ENCODE measurements around the gene ST7. TPM values are rescaled to one million over a fixed set of nuclear protein-coding genes. Genes with fewer than 3 reads are reported as not detected.

Gene ST7
- total and polyA plus RNA-seq, 2 experiments from 2014 or later: 9.9 to 18.3 TPM

DNA sequence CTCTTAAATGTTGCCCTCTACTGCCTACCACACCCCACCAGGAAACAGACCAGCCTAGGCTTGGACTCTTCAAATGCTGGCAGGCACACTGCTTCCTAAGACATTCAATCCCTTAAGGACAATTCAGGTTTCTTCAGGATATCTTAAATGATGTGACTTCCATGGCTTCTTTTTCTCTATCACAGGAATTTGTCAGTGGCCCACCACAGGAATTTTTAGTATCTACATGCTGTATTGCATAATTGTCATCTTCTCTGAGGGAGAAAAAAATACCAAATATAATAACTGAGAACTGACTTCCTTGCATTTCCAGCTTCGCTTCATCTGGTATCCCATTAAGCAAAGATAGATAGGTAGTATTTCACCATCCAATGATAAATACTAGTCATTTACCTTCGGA is 240.3 kb downstream of the ST7 start:
- no peaks in the 10 kb centered on the region for H3K79me2 ChIP-seq (replicated peaks; ENCODE audit: insufficient read depth)
- no peak overlapping the region for H3K4me3 ChIP-seq
- H4K20me1 ChIP-seq (replicated peaks; ENCODE audit: insufficient read depth): no peaks in the 10 kb centered on the region
- no peak overlapping the region for H3K27ac ChIP-seq (ENCODE audit: low read depth)
- no peak overlapping the region for H3K4me3 Mint-ChIP-seq
- H3K27me3 Mint-ChIP-seq (ENCODE audit: insufficient read depth, low read depth, poor library complexity): no peaks in the 10 kb centered on the region
- no peak overlapping the region for H3K27ac Mint-ChIP-seq
- H3K4me1 ChIP-seq (ENCODE audit: insufficient read depth): no peaks in the 10 kb centered on the region; the same call in 1 of the 2 replicates
- no peaks in the 10 kb centered on the region for H3K27me3 ChIP-seq (ENCODE audit: insufficient read depth)
- H3K4me1 Mint-ChIP-seq: peaks cover 7% of the 10 kb centered on the region
- H3K36me3 ChIP-seq (ENCODE audit: insufficient read depth): no peaks in the 10 kb centered on the region
- no peaks in the 10 kb centered on the region for H3F3A ChIP-seq (replicated peaks; ENCODE audit: low read depth)
- H2AFZ ChIP-seq: no peak overlapping the region
- no peak overlapping the region for H3K4me2 ChIP-seq
- ATAC-seq: no peak
- TF ChIP-seq, protein P1, sequence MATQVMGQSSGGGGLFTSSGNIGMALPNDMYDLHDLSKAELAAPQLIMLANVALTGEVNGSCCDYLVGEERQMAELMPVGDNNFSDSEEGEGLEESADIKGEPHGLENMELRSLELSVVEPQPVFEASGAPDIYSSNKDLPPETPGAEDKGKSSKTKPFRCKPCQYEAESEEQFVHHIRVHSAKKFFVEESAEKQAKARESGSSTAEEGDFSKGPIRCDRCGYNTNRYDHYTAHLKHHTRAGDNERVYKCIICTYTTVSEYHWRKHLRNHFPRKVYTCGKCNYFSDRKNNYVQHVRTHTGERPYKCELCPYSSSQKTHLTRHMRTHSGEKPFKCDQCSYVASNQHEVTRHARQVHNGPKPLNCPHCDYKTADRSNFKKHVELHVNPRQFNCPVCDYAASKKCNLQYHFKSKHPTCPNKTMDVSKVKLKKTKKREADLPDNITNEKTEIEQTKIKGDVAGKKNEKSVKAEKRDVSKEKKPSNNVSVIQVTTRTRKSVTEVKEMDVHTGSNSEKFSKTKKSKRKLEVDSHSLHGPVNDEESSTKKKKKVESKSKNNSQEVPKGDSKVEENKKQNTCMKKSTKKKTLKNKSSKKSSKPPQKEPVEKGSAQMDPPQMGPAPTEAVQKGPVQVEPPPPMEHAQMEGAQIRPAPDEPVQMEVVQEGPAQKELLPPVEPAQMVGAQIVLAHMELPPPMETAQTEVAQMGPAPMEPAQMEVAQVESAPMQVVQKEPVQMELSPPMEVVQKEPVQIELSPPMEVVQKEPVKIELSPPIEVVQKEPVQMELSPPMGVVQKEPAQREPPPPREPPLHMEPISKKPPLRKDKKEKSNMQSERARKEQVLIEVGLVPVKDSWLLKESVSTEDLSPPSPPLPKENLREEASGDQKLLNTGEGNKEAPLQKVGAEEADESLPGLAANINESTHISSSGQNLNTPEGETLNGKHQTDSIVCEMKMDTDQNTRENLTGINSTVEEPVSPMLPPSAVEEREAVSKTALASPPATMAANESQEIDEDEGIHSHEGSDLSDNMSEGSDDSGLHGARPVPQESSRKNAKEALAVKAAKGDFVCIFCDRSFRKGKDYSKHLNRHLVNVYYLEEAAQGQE (IDR thresholded peaks at IDR 0.05; ENCODE audit: unreplicated experiment): no peak
- no peak for TF ChIP-seq EZH2phosphoT487 (IDR thresholded peaks at IDR 0.05; ENCODE audit: unreplicated experiment)
- TF ChIP-seq EZH2 (IDR thresholded peaks at IDR 0.05; ENCODE audit: low read depth, unreplicated experiment): no peak
- no peak for TF ChIP-seq POLR2AphosphoS5 (IDR thresholded peaks at IDR 0.05; ENCODE audit: low read depth)
- no peak for TF ChIP-seq ZNF114 (CRISPR knock-in tag; IDR thresholded peaks at IDR 0.05)
- TF ChIP-seq ZNF331 (CRISPR knock-in tag; IDR thresholded peaks at IDR 0.05; ENCODE audit: low read depth): no peak
- no peak for TF ChIP-seq STAT1 (IDR thresholded peaks at IDR 0.05; ENCODE audit: unreplicated experiment)
- TF ChIP-seq NANOG (IDR thresholded peaks at IDR 0.05; ENCODE audit: borderline replicate concordance): no peak
- TF ChIP-seq, protein P2, sequence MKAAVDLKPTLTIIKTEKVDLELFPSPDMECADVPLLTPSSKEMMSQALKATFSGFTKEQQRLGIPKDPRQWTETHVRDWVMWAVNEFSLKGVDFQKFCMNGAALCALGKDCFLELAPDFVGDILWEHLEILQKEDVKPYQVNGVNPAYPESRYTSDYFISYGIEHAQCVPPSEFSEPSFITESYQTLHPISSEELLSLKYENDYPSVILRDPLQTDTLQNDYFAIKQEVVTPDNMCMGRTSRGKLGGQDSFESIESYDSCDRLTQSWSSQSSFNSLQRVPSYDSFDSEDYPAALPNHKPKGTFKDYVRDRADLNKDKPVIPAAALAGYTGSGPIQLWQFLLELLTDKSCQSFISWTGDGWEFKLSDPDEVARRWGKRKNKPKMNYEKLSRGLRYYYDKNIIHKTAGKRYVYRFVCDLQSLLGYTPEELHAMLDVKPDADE (IDR thresholded peaks at IDR 0.05): no peak
- H3K36me3 Mint-ChIP-seq (ENCODE audit: low read depth): no peaks in the 10 kb centered on the region
- no peak for DNase-seq (ENCODE audit: low spot score)
- H3K9me2 ChIP-seq (ENCODE audit: insufficient read depth): no peaks in the 10 kb centered on the region
- no peaks in the 10 kb centered on the region for H3K9me3 Mint-ChIP-seq

DNA sequence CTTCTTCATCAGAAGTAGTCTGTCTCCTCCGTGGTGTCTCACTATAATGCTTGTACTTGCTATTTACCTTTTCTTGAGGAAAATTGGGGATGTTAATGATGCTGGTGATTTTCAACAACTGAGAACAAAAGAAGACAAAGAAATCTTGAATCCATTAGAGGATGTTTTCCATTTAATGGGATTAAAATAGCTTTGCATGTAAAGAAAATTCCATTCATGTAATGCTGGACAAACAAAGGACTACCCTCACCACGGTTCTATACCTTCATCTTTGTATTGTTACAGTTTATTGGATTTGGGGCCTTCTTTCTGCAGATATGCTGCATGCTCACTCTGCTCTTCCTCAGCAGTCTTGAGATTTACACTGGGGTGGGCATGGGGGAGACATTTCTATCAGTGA is 241.1 kb downstream of the ST7 start:
- H3K9me2 ChIP-seq (ENCODE audit: insufficient read depth): no peaks in the 10 kb centered on the region
- no peak overlapping the region for H3K4me3 ChIP-seq
- H3K4me1 Mint-ChIP-seq: peaks cover 7% of the 10 kb centered on the region
- H3F3A ChIP-seq (replicated peaks; ENCODE audit: low read depth): no peaks in the 10 kb centered on the region
- no peaks in the 10 kb centered on the region; the same call in 1 of the 2 replicates for H3K4me1 ChIP-seq (ENCODE audit: insufficient read depth)
- H3K36me3 Mint-ChIP-seq (ENCODE audit: low read depth): no peaks in the 10 kb centered on the region
- H3K27me3 ChIP-seq (ENCODE audit: insufficient read depth): no peaks in the 10 kb centered on the region
- H4K20me1 ChIP-seq (replicated peaks; ENCODE audit: insufficient read depth): no peaks in the 10 kb centered on the region
- H2AFZ ChIP-seq: no peak overlapping the region
- no peaks in the 10 kb centered on the region for H3K36me3 ChIP-seq (ENCODE audit: insufficient read depth)
- no peaks in the 10 kb centered on the region for H3K27me3 Mint-ChIP-seq (ENCODE audit: insufficient read depth, low read depth, poor library complexity)
- no peaks in the 10 kb centered on the region for H3K79me2 ChIP-seq (replicated peaks; ENCODE audit: insufficient read depth)
- ATAC-seq (no peak), DNase-seq (ENCODE audit: low spot score) (no peak)
- H3K4me3 Mint-ChIP-seq: no peak overlapping the region
- H3K9me3 Mint-ChIP-seq: no peaks in the 10 kb centered on the region
- H3K27ac Mint-ChIP-seq: no peak overlapping the region
- no peak overlapping the region for H3K27ac ChIP-seq (ENCODE audit: low read depth)
- H3K4me2 ChIP-seq: no peak overlapping the region
- TF ChIP-seq, protein P3, sequence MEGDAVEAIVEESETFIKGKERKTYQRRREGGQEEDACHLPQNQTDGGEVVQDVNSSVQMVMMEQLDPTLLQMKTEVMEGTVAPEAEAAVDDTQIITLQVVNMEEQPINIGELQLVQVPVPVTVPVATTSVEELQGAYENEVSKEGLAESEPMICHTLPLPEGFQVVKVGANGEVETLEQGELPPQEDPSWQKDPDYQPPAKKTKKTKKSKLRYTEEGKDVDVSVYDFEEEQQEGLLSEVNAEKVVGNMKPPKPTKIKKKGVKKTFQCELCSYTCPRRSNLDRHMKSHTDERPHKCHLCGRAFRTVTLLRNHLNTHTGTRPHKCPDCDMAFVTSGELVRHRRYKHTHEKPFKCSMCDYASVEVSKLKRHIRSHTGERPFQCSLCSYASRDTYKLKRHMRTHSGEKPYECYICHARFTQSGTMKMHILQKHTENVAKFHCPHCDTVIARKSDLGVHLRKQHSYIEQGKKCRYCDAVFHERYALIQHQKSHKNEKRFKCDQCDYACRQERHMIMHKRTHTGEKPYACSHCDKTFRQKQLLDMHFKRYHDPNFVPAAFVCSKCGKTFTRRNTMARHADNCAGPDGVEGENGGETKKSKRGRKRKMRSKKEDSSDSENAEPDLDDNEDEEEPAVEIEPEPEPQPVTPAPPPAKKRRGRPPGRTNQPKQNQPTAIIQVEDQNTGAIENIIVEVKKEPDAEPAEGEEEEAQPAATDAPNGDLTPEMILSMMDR (conservative IDR thresholded peaks at IDR 0.05; ENCODE audit: low read depth in 2 of 2): no peak
- TF ChIP-seq, protein P1 (IDR thresholded peaks at IDR 0.05; ENCODE audit: unreplicated experiment): no peak
- TF ChIP-seq NANOG (IDR thresholded peaks at IDR 0.05; ENCODE audit: borderline replicate concordance): no peak
